ENCODE measurements around the gene AFAP1L2.

The AFAP1L2 gene

GRCh38 chr10:114395366-114396022 lies 8.8 kb downstream of the AFAP1L2 start:
- no peaks in the 10 kb centered on the region for H3K27me3 ChIP-seq (ENCODE audit: insufficient read depth, low read length, poor library complexity, severe bottlenecking)
- H3K4me1 ChIP-seq (ENCODE audit: insufficient read depth, low read length, poor library complexity, severe bottlenecking) = peaks cover 30% of the 10 kb centered on the region

DNA sequence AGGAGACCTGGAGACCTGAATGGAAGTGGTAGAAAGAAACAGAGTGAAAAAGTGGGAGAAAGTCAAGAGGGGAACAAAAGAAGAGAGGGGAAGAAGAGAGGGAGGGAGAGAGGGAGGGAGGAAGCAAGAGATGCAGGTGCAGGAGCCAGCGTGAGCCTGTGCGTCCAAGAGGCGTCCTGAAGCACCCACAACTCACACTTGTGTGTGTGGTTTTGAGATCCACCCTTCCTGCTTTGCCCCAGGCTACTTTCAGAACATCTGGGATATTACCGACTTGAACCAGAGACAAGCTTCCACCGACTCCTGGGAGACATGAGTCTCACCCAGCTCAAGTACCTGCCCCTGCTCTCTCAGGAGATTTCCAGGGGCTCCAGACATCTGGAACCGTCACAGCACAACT lies 9.8 kb downstream of the AFAP1L2 start:
- no peak overlapping the region for H2AFZ ChIP-seq (ENCODE audit: low read length)
- H3K9me2 ChIP-seq (replicated peaks; ENCODE audit: low read depth, low read length) = no peaks in the 10 kb centered on the region
- H3K4me3 ChIP-seq (ENCODE audit: low read length, poor library complexity, severe bottlenecking) = no peak overlapping the region
- H3K79me2 ChIP-seq (ENCODE audit: insufficient read depth, low read length) = no peaks in the 10 kb centered on the region
- no peaks in the 10 kb centered on the region for H3F3A ChIP-seq (ENCODE audit: low read depth)
- peaks cover 30% of the 10 kb centered on the region for H3K4me1 ChIP-seq (ENCODE audit: insufficient read depth, low read length, poor library complexity, severe bottlenecking)
- no peaks in the 10 kb centered on the region for H3K27me3 ChIP-seq (ENCODE audit: insufficient read depth, low read length, poor library complexity, severe bottlenecking)
- H3K4me2 ChIP-seq (ENCODE audit: low read depth, low read length, poor library complexity, severe bottlenecking) = no peak overlapping the region
- TF ChIP-seq CTCF (conservative IDR thresholded peaks at IDR 0.05; ENCODE audit: low read length) (no peak), EZH2phosphoT487 (IDR thresholded peaks at IDR 0.05; ENCODE audit: borderline replicate concordance) (no peak)
- no peak overlapping the region for H3K9ac ChIP-seq (ENCODE audit: low read depth, low read length, poor library complexity, severe bottlenecking)
- no peaks in the 10 kb centered on the region for H3K36me3 ChIP-seq (ENCODE audit: insufficient read depth, low read length)
- no peaks in the 10 kb centered on the region for H3K9me3 ChIP-seq (ENCODE audit: insufficient read depth, low read depth, low read length)
- no peaks in the 10 kb centered on the region for H4K20me1 ChIP-seq (ENCODE audit: insufficient read depth, low read length, poor library complexity, severe bottlenecking)

More at GRCh38 chr10:114395366-114396022, 8.8 kb downstream of the AFAP1L2 start:
- no peak for TF ChIP-seq CTCF (conservative IDR thresholded peaks at IDR 0.05; ENCODE audit: low read length)
- TF ChIP-seq EZH2phosphoT487 (IDR thresholded peaks at IDR 0.05; ENCODE audit: borderline replicate concordance) = no peak
- H2AFZ ChIP-seq (ENCODE audit: low read length) = no peak overlapping the region
- no peak overlapping the region for H3K9ac ChIP-seq (ENCODE audit: low read depth, low read length, poor library complexity, severe bottlenecking)
- no peaks in the 10 kb centered on the region for H3K79me2 ChIP-seq (ENCODE audit: insufficient read depth, low read length)
- H3F3A ChIP-seq (ENCODE audit: low read depth) = no peaks in the 10 kb centered on the region
- H3K4me2 ChIP-seq (ENCODE audit: low read depth, low read length, poor library complexity, severe bottlenecking) = no peak overlapping the region
- H3K4me3 ChIP-seq (ENCODE audit: low read length, poor library complexity, severe bottlenecking) = no peak overlapping the region
- no peaks in the 10 kb centered on the region for H3K36me3 ChIP-seq (ENCODE audit: insufficient read depth, low read length)
- H3K9me3 ChIP-seq (ENCODE audit: insufficient read depth, low read depth, low read length) = no peaks in the 10 kb centered on the region
- H3K9me2 ChIP-seq (replicated peaks; ENCODE audit: low read depth, low read length) = no peaks in the 10 kb centered on the region
- no peaks in the 10 kb centered on the region for H4K20me1 ChIP-seq (ENCODE audit: insufficient read depth, low read length, poor library complexity, severe bottlenecking)

- TF ChIP-seq CTCF (conservative IDR thresholded peaks at IDR 0.05; ENCODE audit: low read length) (no peak), EZH2phosphoT487 (IDR thresholded peaks at IDR 0.05; ENCODE audit: borderline replicate concordance) (no peak)
- no peaks in the 10 kb centered on the region for H3K79me2 ChIP-seq (ENCODE audit: insufficient read depth, low read length)
- no peak overlapping the region for H3K9ac ChIP-seq (ENCODE audit: low read depth, low read length, poor library complexity, severe bottlenecking)
- H3K36me3 ChIP-seq (ENCODE audit: insufficient read depth, low read length) = no peaks in the 10 kb centered on the region
- H3K27me3 ChIP-seq (ENCODE audit: insufficient read depth, low read length, poor library complexity, severe bottlenecking) = no peaks in the 10 kb centered on the region
- no peaks in the 10 kb centered on the region for H3K9me2 ChIP-seq (replicated peaks; ENCODE audit: low read depth, low read length)
- no peak overlapping the region for H2AFZ ChIP-seq (ENCODE audit: low read length)
- no peaks in the 10 kb centered on the region for H3F3A ChIP-seq (ENCODE audit: low read depth)
- no peaks in the 10 kb centered on the region for H3K9me3 ChIP-seq (ENCODE audit: insufficient read depth, low read depth, low read length)
- peaks cover 30% of the 10 kb centered on the region for H3K4me1 ChIP-seq (ENCODE audit: insufficient read depth, low read length, poor library complexity, severe bottlenecking)
- no peak overlapping the region for H3K4me3 ChIP-seq (ENCODE audit: low read length, poor library complexity, severe bottlenecking)
- H3K4me2 ChIP-seq (ENCODE audit: low read depth, low read length, poor library complexity, severe bottlenecking) = no peak overlapping the region
- H4K20me1 ChIP-seq (ENCODE audit: insufficient read depth, low read length, poor library complexity, severe bottlenecking) = no peaks in the 10 kb centered on the region
Measured at GRCh38 chr10:114393886-114394285, 10.4 kb downstream of the AFAP1L2 start.
